Dedifferentiated amniotic fluid mesenchymal stem cell (primary cell): Measurements from ENCODE around the gene RBKS.
A peak's percentile ranks its signal among the peaks of the same experiment; 100 is the strongest.
"Not testable (repeated sequence)": the region's sequence is repeated elsewhere in the genome, so short reads cannot be mapped to it uniquely, and the experiment has no call there.

Source experiments
- DNase-seq: peaks from one replicate; pipeline ENCODE4 v3.0.0-alpha.2; 2016; ENCODE audit errors: extremely low spot score

The RBKS gene

DNA sequence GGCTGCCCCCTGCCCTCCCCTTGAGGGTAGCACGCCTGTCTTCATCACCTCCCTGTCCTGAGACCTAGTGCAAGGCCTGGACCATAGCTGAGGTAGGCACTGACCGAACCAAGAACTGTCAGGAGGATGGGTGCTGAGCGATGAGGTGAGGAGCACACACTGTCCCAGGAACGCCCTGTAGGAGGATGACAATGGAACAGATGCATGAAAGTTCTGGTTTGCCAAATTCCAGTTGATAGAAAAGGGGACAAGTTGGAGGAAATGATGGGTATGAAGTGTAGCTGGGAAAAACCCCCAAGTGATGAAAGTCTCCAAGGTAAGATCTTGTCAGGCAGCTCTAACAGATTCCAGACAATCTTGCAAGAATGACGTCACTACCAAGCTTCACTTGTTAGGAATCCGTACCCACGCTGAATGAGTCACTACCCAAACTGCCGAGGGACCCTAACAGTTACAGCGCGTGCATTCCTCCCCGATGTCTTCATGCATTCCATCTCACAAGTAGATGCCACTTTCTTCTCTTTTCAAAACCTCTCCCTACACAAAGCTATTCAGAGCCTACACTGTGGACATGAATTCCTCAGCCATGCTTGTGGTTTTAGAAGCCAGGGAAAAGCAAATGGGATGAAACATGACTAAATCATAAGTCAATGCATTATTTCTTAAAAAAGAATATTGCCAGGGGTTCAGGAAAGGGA, 91.1 kb downstream of the RBKS start:
- DNase-seq, result peak; percentile 100

DNA sequence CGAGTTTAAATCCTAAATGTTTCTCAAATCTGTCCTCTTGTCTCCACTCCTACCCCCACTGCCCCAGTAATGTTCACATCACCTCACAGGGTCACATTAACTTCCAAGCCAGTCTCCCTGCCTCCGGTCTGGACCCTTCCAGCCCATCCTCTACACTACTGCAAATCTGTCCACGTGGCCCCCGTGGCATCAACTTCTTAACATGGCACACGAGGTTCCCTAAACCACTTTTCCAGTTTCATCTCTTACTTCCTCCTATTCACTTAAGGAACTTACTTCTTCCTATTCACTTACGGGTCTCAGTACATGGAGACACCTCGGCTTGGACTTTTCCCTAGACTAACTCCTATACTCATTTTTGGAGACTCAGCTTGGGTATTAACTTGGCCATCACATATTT, 91.7 kb downstream of the RBKS start:
- DNase-seq, result no peak

DNA sequence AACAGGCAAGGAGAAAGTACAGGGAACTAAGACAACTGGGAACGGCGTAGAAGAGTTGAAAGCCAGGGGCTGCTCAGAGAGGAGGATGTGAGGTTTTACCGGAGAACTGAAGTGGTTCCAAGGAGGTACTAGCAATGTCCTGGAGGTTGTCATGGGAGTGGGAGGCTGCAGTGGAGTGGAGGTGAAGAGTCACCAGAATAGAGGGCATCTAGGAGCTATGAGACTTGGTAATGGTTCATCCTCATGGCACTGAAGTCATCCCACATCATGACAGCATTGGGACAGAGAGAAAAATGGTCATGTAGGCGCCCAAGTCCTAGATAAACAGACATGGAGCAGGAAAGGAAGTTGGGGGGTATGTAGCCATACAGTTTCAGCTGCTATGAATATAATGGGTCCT, 92.3 kb downstream of the RBKS start:
- DNase-seq, result no peak

DNA sequence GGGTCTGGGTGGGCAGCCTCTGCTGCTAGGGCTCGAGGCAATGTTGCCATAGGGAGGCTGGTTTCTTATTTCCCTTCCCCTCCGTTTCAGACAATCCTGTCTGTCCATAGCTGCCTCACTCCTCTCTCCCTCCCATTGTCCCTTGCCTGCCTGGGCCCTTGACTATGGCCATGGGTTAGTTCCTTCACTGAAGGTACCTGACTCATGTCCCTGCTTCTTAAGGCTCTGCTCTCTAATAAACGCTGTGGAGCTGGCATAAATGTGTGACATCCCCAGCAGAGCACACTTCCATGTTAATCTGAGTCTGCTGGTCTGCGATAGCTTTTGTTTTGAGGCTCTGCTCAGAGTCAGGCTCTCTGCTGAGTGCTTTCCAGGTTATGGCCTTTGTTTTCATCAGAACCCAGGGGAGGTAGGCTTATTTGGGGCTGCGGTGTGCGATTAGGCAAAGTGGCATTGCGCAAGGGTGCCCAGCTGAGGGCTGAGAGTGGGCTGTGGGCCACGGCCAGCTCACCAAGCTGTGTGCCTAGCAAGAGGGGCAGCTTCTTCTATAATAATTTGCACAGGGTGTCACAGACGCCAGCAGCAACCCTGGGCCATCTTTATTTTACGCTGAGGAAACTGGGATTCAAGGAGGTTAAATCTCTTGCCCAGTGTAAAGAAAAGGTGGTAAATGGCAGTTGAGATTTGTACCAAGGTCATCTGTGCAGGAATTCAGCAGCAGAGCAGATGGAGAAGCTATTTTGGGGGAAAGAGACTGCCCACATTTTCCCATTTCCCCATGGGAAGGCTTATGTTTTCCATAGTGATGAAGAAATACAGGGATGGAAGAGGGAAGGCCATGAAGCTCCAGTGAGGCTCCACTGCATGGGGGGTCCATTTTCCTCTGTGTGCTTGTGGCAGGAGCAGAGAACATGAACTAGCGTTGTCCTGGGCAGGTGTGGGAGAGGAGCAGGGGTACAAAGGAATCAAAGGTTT, 93.1 kb downstream of the RBKS start:
- no peak for DNase-seq

DNA sequence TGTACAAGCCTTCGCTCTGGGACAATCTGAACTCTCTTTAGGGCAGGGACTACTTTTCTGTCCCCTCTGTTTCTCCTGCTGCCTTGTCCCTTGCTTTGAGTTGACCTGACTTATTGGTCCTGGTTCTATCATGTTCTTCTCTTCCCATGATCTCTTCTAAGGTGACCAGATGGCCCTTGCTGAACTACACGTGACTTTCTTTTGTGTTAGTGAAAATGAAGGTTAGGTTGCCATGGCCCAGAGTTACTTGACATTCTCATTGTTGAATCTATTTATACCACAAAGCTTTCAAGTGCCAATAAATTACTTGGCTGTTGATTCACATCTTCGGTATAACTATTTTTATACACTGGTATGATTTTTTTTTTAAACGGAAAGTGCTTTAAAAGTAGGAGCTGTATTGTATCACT, 94.3 kb downstream of the RBKS start:
- DNase-seq, result no peak

DNA sequence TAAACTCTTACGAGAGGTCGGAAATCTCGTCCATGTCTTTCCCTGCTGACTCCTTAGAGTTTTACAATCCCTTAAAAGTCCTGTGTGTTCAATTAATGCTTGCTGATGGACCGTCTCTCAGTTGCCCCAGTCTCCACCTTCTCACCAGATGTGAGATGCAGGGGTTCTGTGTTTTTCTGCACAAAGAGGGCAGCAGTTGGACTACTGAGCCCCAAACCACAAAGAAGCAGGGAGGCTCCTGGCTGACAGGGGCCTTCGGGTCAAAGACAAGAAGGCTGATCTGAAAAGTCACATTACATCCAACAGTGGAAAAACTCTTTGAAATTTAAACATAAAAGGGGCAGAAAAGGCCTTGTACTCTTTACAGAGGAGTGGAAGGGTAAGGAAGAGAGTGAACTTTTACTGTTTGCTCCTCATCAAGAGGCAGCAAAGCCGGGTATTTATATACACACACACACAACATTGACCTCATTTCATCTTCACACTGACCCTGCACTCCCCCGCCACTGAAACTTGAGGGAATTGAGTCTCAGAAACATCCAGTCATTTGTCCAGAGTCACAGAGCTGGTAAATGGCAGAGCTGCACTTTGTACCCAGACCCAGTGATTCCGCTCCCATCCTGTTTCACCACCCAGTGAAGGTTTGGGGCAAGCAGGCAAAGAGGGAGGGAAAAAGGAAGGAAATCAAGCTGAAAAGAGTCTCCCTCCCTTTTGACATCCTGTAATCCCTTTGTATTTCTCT, 94.9 kb downstream of the RBKS start:
- no peak for DNase-seq

DNA sequence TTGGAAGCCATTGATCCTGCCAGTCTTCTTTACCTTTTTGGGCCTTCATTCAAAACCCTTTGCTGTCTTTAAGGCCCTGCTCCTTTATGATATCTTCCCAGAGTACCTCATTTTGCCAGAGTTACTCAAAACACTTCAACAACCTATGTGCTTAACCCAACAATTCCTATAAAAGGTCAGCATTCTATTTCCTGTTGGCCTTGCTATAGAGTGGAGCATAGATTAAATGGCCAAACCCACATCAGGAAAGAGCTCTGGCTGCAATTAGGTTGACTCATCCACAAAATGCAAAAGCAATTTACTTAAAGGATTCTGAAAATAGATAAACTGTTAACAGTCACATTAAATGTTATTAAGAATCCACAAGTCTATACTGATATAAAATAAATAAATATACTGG, 97.4 kb downstream of the RBKS start:
- no peak for DNase-seq

DNA sequence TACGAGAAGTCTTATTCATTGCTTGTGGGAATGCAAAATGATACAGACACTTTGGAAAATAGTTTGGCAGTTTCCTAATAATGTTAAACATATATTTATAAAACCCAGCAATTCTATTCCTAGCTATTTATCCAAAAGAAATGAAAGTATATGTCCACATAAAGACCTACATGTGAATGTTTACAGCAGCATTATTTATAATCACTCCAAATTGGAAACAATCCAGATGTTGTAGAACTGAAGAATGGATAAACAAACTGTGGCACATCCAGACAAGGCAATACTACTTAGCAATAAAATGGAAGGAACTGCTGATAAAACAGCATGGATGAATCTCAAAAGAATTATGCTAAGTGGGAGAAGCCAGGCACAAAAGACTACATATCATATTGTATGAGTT, 99.4 kb downstream of the RBKS start:
- DNase-seq, result no peak

DNA sequence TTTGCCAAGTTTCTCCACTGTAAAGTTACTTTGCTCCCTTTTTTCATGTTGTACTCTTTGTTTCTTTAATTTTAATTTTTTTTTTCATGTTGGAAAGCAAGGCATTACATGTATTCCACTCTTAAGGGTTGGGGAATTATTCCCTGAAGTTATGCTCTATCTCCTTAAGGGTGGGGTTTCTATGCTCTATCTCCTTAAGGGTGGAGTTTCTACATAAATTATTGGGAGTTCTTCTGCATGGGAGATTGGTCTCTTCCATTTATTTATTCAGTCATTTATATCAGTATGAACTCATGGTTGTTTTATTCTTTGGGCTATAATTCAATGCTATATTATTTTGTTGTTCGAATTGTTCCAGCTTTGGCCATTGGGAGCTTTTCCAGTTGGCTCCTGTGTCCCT, 107.5 kb downstream of the RBKS start:
- DNase-seq, result no peak

DNA sequence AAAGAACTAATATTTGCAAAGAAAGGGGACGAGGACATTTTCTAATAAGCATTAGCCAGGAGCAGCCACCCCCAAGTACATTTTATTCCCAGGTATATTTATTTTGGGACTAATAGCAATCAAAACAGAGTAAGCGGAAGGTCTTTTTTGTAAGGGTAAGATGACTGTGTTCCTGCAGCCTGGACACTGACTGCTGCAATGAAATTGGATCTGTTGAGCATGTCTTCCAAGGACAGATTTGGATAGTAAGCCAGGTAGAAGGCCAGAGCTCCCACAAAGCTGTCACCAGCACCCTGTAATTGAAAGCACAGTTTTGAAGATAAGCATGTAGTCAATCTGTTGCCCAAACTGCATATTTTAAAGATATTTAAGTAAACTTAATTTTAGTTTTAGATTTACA, 108.7 kb downstream of the RBKS start:
- DNase-seq, result no peak

DNA sequence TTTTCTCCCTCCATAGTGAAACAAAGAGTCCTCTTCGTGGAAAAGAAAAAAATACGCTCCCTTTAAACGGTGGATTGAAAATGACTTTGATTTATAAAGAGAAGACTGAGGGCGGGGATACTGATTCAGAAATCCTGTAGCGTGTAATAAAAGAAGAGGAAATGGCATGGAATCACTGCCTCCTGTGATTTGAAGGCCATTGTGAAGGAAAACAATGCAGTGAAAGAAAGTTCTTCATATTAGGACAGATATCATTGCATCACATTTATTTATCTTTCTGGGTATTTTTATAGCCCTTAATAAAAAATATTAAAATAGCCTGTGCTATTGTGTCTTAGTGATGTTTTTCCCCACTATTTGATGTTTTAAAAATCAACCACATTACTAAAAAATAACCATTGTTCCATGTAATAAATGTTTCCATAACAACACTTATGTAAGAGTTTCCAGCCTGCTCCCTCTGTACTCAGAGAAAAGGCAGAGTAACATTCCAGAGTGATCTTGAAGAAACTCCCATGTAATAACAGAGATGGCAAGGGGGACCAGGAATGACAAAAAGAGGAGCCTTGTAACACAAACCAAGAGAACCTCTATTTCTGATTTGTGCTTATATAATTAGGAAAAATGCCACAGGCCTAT, 110.7 kb downstream of the RBKS start:
- no peak for DNase-seq

DNA sequence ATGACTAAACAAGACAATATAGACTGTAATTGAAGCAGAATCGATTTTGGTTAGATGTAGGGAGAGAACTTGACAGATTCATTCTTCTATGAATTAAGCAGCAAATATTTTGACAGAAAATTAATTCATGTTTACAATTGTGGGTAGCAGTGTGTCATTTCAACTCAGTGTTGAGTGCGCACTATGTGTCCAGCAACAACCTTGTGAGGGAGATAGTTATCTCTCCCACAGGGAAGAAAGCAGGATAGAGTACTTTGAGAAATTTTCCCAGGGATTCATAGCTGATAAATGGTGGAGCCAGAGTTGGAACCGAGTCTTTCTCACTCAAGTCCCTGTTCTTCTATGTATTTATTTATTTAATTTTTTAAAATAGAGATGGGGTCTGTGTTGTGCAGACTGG, 113.5 kb downstream of the RBKS start:
- no peak for DNase-seq

DNA sequence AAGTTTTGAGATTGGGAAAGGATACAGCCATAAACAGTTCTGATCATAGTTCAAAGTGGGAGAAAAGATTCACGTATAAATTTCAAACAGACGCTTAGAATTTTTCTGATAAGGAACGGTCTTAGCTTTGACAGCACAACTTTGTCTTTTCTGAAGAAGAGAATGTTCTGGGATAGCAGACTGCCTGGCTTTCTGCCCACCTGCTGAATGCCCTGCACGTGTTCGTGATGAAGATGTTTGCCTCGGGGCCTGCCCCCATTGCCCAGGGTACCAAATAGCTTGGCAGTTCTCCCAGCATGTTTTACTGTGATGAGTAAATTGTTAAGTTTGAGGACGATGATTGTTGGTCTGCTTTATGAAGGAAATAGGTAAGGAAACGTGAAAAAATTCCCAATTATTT, 114.1 kb downstream of the RBKS start:
- DNase-seq, result no peak

DNA sequence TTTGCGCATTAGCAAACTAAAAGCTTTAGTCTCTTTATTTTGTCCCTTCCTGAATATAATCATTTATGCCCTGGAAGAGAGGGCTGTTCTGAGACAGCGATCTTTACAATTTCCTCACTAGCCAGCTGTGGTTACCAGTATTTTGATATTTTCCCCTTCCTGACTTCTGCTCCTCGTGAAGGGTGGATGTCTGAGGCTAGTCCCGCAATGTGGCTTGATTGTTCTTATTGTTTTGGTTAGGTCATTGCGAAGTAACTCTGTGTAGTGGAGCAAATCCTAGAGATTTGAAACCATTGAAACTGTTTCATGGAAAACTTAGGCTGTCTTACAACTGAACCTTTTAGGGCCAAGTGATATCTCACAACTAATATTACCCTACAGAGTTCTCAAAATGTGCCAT, 116.2 kb downstream of the RBKS start:
- no peak for DNase-seq

DNA sequence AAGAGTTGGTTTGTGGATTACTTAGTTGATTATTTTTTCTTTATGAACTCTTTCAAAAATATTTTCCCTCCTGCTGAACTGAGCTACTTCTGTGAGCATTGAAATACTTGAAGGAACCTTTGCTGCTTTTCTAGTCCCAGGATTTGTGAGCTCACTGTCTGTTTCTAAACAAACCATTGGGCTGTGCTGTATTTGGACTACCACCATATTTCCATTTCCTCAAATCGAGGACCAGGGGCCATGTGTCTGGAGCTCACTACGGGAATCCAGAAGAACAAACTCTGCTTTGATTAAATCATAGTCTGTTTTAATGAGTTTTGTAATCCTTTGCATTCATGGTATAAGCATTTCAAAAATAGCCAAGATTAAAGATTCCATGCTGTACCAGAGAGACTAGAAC, 117.4 kb downstream of the RBKS start:
- no peak for DNase-seq

DNA sequence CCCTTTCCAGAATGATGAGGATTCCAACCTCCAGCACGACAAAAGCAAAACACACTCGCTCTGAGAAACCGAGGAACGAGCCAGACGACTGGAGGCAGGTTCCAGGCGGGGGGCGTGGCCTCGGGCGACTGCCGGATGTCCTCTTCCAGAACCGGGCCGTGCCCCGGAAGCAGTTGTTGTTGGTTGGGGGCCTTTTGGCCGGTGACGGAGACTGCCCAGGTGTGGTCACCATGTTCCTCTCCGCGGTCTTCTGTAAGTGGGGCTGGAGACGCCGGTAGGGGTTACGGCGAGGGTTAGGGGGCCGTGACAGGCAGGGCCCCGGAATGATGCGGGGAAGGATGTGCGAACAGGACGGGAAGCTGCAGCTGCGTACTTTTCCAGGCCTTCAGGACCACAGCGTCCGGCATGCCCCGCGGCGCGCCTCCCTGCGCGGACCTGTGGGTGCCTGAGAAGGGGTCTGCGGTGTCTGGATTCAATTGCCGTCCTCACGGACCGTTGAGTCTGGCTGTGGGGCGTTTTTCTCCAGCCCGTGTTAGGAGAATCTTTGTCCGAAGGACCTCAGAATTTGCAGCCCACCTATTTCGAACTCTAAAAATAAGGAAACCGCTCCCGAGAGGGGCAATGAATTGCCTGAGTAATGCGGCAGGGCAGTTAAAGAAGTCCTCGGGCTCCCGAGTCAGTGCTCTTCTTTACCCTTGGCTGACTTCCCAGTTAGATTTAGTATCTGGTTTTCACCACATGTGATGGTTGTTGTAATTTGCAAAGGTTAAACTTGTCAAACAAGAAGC, 118.4 kb downstream of the RBKS start, which contains the start of gene MRPL33:
Gene MRPL33, plus strand, starts transcription at position 172 of the 788 bp plus-strand sequence. Its CDS starts 59 bp downstream, at position 231.
- DNase-seq, result peak; percentile 89

DNA sequence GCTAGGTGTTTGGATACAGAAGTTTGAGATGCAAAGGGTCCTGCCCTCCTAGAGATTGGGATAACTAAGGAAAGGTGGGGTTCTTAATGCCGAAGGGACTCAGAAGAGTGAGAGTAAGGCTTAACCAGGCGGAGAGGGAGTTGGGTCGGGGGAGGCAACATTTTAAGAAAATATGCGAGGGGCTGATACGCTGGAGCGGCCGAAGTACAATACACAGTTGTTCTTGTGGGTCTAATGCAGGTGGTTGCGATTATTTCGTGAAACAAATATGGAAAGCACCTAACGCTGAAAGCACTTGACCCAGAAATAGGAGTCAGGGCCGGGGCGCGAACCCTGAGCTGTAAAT, 119.0 kb downstream of the RBKS start:
- DNase-seq, result no peak

DNA sequence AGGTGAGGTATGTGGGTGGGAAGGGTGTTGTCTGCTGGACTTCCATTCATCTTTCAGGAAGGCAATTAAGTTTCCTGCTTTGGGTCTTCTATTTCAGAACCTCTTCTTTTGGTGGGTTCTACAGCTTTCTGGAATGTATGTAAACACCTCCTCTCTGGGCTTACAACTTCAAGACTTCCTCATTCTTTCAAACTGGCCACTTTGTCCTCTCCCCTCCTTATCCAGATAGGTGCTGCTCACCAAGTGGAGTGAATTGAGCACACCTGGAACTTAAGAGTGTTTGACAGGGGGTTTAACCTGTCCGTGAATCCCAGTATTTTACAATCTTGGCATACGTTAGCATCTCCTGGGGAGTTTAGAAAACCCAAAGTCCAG, 123.9 kb downstream of the RBKS start:
- no peak for DNase-seq

DNA sequence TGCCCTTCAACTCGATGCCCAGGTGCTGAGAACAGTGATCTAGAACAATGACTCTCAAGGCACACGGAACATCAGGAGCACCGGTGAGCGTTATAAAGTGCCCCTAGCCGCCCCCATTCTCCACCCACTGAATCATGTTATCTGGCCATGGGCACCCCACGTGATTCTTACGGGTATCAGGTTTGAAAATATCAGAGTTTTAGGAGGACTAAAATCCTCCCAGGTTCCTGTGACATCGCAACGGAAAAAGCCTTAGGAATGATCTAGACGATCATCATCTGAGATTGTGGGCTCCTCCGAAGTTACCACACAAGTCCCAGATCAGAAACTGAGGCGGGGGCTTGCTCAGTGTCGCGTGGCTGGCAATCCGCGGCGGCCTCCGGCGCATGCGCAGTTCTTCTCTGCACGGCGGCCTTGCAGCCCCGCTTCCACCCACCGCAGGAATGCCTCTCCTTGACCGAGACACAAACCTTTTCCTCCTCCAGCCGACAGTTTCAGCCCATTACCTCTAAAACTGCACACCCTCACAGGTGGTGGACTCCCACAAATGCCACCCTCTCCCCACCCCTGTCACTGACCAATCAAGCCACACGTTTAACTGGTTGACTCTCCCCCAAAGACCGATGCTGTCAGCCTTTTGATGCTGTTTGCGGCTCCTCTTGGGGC, 124.4 kb downstream of the RBKS start:
- DNase-seq, result no peak

DNA sequence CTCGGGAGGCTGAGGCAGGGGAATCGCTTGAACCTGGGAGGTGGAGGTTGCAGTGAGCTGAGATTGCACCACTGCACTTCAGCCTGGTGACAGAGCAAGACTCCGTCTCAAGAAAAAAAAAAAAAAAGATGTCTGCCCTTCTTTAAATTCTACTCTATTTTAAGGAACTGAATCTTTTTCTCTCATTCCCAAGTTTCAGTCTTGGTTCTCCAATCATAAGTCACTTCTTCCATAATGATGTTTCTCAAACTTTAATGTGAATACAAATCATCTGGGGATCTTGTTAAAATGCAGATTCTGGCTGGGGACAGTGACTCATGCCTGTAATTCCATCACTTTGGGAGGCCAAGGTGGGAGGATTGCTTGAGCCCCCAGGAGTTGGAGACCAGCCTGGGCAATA, 125.7 kb downstream of the RBKS start:
- DNase-seq, result not testable (repeated sequence)

DNA sequence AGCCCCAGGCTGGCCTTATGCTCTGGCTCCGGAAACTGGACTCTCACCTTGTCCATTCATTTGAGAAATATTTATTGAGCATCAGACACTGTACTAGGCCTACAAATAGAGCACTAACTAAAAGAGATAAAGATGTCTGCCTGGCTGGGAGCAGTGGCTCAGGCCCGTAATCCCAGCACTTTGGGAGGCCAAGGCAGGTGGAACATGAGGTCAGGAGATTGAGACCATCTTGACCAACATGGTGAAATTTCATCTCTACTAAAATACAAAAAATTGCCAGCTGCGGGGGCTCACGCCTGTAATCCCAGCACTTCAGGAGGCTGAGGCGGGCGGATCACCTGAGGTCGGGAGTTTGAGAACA, 126.3 kb downstream of the RBKS start:
- DNase-seq, result no peak
